PC-9 (cell line): ENCODE results near the gene SPDYE2B. TPM values are rescaled to one million over a fixed set of nuclear protein-coding genes. Genes with fewer than 3 reads are reported as not detected.
"Not testable (repeated sequence)": the region's sequence is repeated elsewhere in the genome, so short reads cannot be mapped to it uniquely, and the experiment has no call there.

Experiments
- BruUV-seq: library from RNA; stranded (reverse); fragments of 400-500 nt; replicated peaks from 2 replicates; lab custom pipeline; 2021; lab: Mats Ljungman, UMichigan
- CTCF ChIA-PET: fragments of 300-600 bp; sonication (Branson Sonifier 250); formaldehyde crosslinking; loops from one replicate; lab custom pipeline; 2022; ENCODE audit warnings: antibody characterized with exemption; lab: Charles Lee
- POLR2A ChIA-PET: fragments of 300-600 bp; sonication (Branson Sonifier 250); formaldehyde crosslinking; loops from one replicate; lab custom pipeline; 2022; ENCODE audit warnings: antibody characterized with exemption; ENCODE audit not compliant: unreplicated experiment; lab: Charles Lee
- DNase-seq, 2 experiments: peaks; one replicate each; pipeline versions ENCODE4 v3.0.0 to v3.0.0-alpha.2; 2015 to 2022; ENCODE audit warnings: mixed read lengths in 1 of 2
- H2AFZ ChIP-seq: fragments of 200-600 bp; sonication (generic); 2 replicates; pipeline ENCODE4 v1.8.1; 2017; ENCODE audit warnings: antibody characterized with exemption
- H3F3A ChIP-seq: fragments of 200-600 bp; sonication (generic); 2 replicates; pipeline ENCODE4 v1.8.1; 2017; ENCODE audit warnings: antibody characterized with exemption, mild to moderate bottlenecking, low read depth; ENCODE audit not compliant: insufficient read depth
- H3K27ac ChIP-seq: fragments of 200-600 bp; sonication (generic); 2 replicates; pipeline ENCODE4 v1.6.1; 2016; ENCODE audit warnings: mixed run types
- H3K27me3 ChIP-seq: fragments of 200-600 bp; sonication (generic); 2 replicates; pipeline ENCODE4 v1.6.1; 2016; ENCODE audit warnings: low read depth, mixed run types; ENCODE audit not compliant: insufficient read depth
- H3K36me3 ChIP-seq: fragments of 200-600 bp; sonication (generic); 2 replicates; pipeline ENCODE4 v1.6.1; 2016; ENCODE audit warnings: low read depth, mixed run types
- H3K4me1 ChIP-seq: fragments of 200-600 bp; sonication (generic); replicated peaks from 2 replicates; pipeline ENCODE4 v1.6.1; 2016; ENCODE audit warnings: mixed run types; ENCODE audit not compliant: insufficient read depth
- H3K4me2 ChIP-seq: fragments of 200-600 bp; sonication (generic); 2 replicates; pipeline ENCODE4 v1.6.1; 2017; ENCODE audit warnings: mixed run types
- H3K4me3 ChIP-seq: fragments of 200-600 bp; sonication (generic); 2 replicates; pipeline ENCODE4 v1.6.1; 2016; ENCODE audit warnings: mixed run types
- H3K79me2 ChIP-seq: fragments of 200-600 bp; sonication (generic); 2 replicates; pipeline ENCODE4 v1.6.1; 2017; ENCODE audit warnings: low read depth, mixed run types
- H3K9me2 ChIP-seq: fragments of 200-600 bp; sonication (generic); 2 replicates; pipeline ENCODE4 v1.8.1; 2017; ENCODE audit warnings: mild to moderate bottlenecking; ENCODE audit not compliant: insufficient read depth
- H3K9me3 ChIP-seq: fragments of 200-600 bp; sonication (generic); 2 replicates; pipeline ENCODE4 v1.8.1; 2016; ENCODE audit warnings: low read depth; ENCODE audit not compliant: insufficient read depth
- H4K20me1 ChIP-seq: fragments of 200-600 bp; sonication (generic); 2 replicates; pipeline ENCODE4 v1.8.1; 2017; ENCODE audit not compliant: insufficient read depth
- intact Hi-C: fragments of 100-400 bp; cut with micrococcal nuclease; formaldehyde crosslinking; loops from one replicate; pipeline ENCODE4 v1.10.0; 2022; ENCODE audit not compliant: unreplicated experiment
- total RNA-seq: library from RNA; stranded (reverse); gene quantifications from 2 replicates; pipeline ENCODE4 v1.2.3, GENCODE V29; 2021

The SPDYE2B gene
- total RNA-seq, 1 experiment from 2014 or later: not detected

GRCh38 chr7:102673447-102674067 lies 23.4 kb downstream of the SPDYE2B start:
- POLR2A ChIA-PET, BruUV-seq, intact Hi-C loops, H3K9me3 ChIP-seq, H3K4me1 ChIP-seq, H3K4me3 ChIP-seq, CTCF ChIA-PET, H3K79me2 ChIP-seq, H3K27me3 ChIP-seq, H3K36me3 ChIP-seq, H3K27ac ChIP-seq, H4K20me1 ChIP-seq, H3K9me2 ChIP-seq, H3F3A ChIP-seq, H3K4me2 ChIP-seq, DNase-seq, H2AFZ ChIP-seq: not testable (repeated sequence)

- CTCF ChIA-PET, BruUV-seq, H3F3A ChIP-seq, H3K9me3 ChIP-seq, H3K4me3 ChIP-seq, H3K4me1 ChIP-seq, intact Hi-C loops, H3K27ac ChIP-seq, POLR2A ChIA-PET, H3K27me3 ChIP-seq, H4K20me1 ChIP-seq, H2AFZ ChIP-seq, H3K36me3 ChIP-seq, H3K79me2 ChIP-seq, H3K9me2 ChIP-seq, H3K4me2 ChIP-seq: not testable (repeated sequence)
- DNase-seq: peak in 1 of 2 experiments; percentile 7
Observed at GRCh38 chr7:102675545-102675944, 25.4 kb downstream of the SPDYE2B start.

GRCh38 chr7:102680780-102681179 lies 30.7 kb downstream of the SPDYE2B start:
- H3K27ac ChIP-seq, POLR2A ChIA-PET, H3K9me3 ChIP-seq, H3K9me2 ChIP-seq, H3K27me3 ChIP-seq, H3K4me3 ChIP-seq, BruUV-seq, H3K79me2 ChIP-seq, H4K20me1 ChIP-seq, H2AFZ ChIP-seq, H3F3A ChIP-seq, H3K36me3 ChIP-seq, DNase-seq, CTCF ChIA-PET, H3K4me1 ChIP-seq, intact Hi-C loops, H3K4me2 ChIP-seq: not testable (repeated sequence)

- H4K20me1 ChIP-seq, H3K4me2 ChIP-seq, H3K27ac ChIP-seq, BruUV-seq, H3K36me3 ChIP-seq, H3F3A ChIP-seq, H3K79me2 ChIP-seq, DNase-seq, H3K4me1 ChIP-seq, CTCF ChIA-PET, H3K9me2 ChIP-seq, H2AFZ ChIP-seq, intact Hi-C loops, H3K4me3 ChIP-seq, H3K9me3 ChIP-seq, POLR2A ChIA-PET, H3K27me3 ChIP-seq: not testable (repeated sequence)
Observed at GRCh38 chr7:102682560-102682959, 32.4 kb downstream of the SPDYE2B start.

GRCh38 chr7:102688299-102689036 lies 38.3 kb downstream of the SPDYE2B start:
- H3K9me3 ChIP-seq, H3K4me1 ChIP-seq, H3K27me3 ChIP-seq, intact Hi-C loops, H4K20me1 ChIP-seq, H3K27ac ChIP-seq, H2AFZ ChIP-seq, H3F3A ChIP-seq, H3K4me3 ChIP-seq, DNase-seq, BruUV-seq, CTCF ChIA-PET, H3K36me3 ChIP-seq, H3K9me2 ChIP-seq, H3K4me2 ChIP-seq, H3K79me2 ChIP-seq, POLR2A ChIA-PET: not testable (repeated sequence)

- BruUV-seq, H3K4me3 ChIP-seq, H3K27ac ChIP-seq, POLR2A ChIA-PET, H2AFZ ChIP-seq, intact Hi-C loops, DNase-seq, H3K79me2 ChIP-seq, H3F3A ChIP-seq, H3K36me3 ChIP-seq, H3K4me2 ChIP-seq, H3K9me3 ChIP-seq, H4K20me1 ChIP-seq, H3K9me2 ChIP-seq, H3K27me3 ChIP-seq, CTCF ChIA-PET, H3K4me1 ChIP-seq: not testable (repeated sequence)
Observed at GRCh38 chr7:102689436-102690282, 39.5 kb downstream of the SPDYE2B start.

- H3K4me3 ChIP-seq, H3K27me3 ChIP-seq, H3K79me2 ChIP-seq, POLR2A ChIA-PET, intact Hi-C loops, H3K4me1 ChIP-seq, H2AFZ ChIP-seq, H3K36me3 ChIP-seq, H4K20me1 ChIP-seq, H3K9me3 ChIP-seq, H3K9me2 ChIP-seq, H3F3A ChIP-seq, DNase-seq, H3K27ac ChIP-seq, BruUV-seq, H3K4me2 ChIP-seq, CTCF ChIA-PET: not testable (repeated sequence)
Observed at GRCh38 chr7:102690602-102691001, 40.5 kb downstream of the SPDYE2B start.
